GM21717 (cell line): ENCODE results near the gene CAPN14.
A peak's percentile ranks its signal among the peaks of the same experiment; 100 is the strongest.

ENCODE experiments used
- ATAC-seq: cut with Tn5 transposase; IDR thresholded peaks from one replicate; pipeline ENCODE4 v1.9.1; 2021; ENCODE audit warnings: mild to moderate bottlenecking, moderate library complexity; ENCODE audit not compliant: unreplicated experiment

Gene CAPN14

GRCh38 chr2:31227711-31228125, 10.4 kb upstream of the CAPN14 start:
- ATAC-seq, result no peak

- ATAC-seq, result no peak
Observed at GRCh38 chr2:31227110-31227509, 9.8 kb upstream of the CAPN14 start.

DNA sequence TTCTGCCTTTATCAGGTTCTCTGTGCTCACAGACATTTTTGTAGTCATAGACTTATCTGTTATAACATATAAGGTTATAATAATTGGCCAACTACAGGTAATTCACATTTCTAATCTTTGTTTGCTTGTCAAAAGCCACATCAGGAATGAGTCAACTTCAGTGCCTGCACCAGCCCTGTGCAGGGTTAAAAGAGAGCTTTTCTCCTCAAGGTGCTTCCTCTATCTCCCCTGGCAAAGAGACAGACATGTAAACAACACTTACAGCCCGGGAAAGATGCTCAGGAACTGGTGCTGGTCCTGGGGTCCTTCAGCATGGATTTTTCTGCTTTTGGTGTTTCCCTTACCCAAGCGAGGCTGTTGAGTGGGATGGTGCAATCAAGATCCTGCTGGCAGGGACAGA, 9.0 kb upstream of the CAPN14 start:
- no peak for ATAC-seq

DNA sequence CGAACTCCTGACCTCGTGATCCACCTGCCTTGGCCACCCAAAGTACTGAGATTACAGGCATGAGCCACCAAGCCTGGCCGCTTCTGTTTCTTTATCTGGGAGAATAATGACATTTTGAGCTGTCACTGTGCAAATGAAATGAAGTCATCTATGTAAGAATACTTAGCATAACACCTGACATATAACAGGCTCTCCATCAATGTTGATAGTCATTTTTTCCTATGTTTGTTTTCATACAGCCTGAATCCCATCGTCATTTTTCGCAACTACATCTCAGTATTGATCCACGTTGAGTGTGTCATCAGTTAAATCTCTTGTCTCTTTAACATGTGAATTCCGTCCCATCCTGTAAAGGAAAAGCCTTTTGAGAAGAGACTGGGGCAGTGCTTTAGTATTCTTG, 6.4 kb upstream of the CAPN14 start:
- no peak for ATAC-seq

- ATAC-seq, result no peak
Observed at GRCh38 chr2:31223026-31223425, 5.7 kb upstream of the CAPN14 start.

DNA sequence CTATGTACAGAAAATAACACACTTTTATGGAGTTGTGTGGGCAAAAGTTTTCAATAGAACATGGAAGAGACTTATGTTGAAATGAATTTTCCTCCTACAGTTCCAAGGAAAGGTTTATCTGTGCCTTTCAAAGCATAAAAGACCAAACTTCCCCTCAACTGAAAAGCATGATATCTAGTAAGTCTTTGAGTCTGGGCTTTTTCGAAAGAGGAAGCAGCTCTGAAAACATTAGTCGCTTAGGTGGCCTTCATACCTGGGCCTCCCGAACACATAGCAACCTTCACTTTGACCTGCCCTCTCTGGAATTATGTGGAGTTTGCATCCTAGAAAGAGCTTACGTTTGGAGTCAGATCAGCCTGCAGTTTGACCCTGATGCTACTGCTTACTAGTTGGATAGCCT, 4.8 kb upstream of the CAPN14 start:
- no peak for ATAC-seq

DNA sequence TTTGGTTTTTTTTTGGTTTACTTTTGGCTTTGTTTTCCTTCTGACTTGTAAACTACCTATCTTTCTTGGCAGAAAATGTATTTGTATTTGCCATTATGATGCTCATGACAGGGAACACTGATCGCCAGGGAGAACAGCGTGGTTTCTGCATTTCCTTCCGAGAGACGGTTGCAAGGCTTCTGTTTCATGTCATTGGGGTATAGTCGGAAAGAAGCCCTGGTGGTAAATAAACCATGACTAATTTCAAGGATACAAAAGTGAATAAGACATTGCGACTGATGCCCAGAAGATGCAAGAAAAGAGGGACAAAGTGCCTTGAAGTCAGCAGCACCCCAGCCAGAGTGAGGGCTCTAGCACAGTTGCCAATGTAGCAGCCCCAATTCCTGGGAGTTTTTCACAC, 4.2 kb upstream of the CAPN14 start:
- no peak for ATAC-seq

GRCh38 chr2:31219131-31219969, 2.0 kb upstream of the CAPN14 start:
- peak; percentile 74 for ATAC-seq

GRCh38 chr2:31216734-31217133, 581 bp downstream of the CAPN14 start:
- ATAC-seq, result peak; percentile 60

GRCh38 chr2:31214444-31214915, 2.8 kb downstream of the CAPN14 start:
- no peak for ATAC-seq

DNA sequence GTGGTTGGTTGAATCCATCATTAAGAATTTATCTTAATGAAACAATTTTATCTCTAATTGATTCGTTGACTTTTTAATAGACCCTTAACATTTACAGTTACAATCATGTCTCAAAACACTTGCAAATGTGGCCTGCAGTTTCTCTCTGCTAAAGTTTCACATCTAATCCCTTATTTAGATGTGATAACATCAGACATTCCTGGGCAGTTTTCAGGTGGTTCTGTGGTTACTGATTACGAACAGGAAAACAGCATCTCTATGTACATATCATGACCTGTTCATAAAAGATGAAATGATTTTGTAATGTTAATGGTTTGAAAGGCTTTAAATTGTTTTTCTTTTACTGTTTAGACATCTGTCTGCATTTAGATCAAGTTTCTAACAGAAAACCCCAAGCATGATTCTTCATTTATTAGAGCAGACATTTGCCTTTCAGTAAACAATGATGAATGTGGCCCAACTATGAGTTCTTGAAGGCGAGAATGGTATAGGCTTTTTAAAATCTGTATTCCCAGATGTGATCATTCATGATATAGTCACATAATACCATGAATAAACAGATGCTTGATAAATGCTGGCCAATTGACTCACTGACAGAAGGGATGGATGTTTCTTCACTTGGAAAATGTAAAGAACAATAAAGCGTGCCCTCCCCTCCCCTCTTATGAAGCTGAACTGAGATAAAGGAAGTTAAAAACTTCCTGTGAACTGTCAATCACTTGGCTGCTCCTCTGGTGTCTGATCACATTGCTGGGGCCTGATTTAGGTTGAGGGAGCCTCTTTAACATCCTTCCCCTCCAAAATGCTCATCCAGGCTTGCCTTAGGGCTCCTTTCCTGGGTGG, 3.5 kb downstream of the CAPN14 start:
- no peak for ATAC-seq

DNA sequence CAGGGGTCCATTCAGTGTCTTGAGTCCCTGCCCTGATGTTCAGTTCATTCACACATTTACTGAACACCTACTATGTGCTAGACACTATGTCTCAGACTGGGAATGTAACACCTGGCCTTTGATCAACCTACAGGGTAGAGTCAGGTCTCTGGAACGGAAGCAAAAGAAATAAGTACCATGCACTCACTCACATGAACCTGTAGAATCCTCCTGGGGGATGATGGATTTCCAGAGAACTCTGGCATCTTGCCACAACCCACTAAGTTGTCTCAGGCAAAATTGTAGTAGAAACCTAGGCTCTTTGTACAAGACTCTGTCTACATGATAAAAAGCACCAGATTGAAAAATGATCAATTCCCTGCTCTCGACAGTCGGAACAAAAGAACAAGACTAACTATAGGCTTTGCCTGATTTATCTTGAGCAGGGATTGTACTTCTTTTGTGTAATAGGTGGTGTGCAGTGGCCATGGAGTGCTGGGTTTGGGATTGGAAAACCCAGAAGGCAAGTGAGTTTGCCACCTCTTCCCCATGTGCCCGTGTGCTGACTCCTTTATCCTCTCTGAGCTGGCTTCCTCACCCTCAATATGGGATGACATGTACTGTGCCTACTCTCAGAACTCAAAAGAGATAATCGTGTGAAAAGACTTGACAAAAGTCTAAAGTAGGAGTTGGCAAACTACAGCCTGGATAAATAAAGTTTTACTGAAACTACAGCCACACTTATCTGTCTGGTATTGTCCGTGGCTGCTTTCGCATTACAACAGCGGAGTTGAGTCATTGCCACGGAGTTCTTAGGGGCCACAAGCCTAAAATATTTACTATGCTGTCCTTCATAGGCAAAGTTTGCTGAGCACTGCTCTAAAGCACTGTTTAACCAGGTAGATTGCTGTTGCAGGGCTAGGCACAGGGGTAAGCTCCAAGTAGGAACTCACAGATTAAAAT, 4.4 kb downstream of the CAPN14 start:
- ATAC-seq, result no peak

DNA sequence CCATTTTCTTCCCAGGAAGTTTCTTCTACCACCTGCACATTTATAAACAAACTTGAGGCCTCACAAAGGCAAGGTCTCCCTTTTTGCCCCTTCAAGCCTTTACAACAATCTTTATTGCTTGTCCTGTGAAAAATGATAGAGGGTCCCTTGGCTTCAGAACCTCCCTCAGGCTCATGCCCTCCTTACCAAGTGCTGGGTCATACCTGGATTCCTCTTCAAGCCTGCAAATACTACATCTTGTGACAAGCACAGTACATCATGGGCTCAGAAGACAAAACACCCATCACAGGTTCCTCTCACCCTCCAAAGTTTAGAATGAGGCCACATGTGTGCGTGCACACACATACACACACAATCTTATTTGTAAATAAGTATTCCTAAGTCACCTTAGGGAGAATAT, 9.1 kb downstream of the CAPN14 start:
- ATAC-seq, result no peak

DNA sequence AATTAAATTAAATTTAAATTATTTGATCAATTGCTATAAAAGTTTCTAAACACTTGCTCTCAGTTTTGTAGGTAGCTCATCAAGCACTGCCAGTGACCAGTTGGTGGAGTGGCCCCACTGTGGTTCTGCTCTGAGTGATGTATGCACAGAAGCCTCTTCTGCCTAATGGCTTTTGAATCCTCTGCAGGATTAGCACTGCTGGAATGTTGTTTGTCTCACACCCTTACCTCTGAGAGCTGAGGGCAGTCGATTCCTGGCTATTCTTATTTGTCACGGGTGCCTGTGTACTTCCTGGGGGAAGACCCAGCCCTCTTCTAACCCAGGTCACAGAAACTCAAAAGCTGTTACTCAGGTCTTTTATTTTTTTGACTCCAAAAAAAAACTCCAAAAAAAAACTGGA, 9.5 kb downstream of the CAPN14 start:
- ATAC-seq, result no peak

GRCh38 chr2:31205613-31206012, 11.7 kb downstream of the CAPN14 start:
- ATAC-seq, result no peak

- no peak for ATAC-seq
Observed at GRCh38 chr2:31205186-31205585, 12.1 kb downstream of the CAPN14 start.

DNA sequence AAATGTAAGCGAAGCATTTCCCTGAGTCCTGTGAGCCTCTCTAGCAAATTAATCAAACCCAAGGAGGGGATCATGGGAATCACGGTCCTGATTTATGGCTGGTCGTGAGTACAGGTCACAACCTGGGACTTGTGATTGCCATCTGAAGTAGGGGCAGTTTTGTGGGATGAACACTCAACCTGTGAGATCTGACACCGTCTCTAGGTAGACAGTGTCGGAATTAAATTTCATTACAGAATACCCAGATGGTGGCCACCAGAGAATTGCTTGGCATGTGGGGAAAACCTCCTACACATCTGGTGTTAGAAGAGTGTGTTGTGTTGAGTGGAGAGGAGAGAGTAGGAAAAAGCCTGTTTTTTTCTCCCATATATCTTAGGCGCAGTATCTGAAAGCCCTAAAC, 12.5 kb downstream of the CAPN14 start:
- ATAC-seq, result no peak

DNA sequence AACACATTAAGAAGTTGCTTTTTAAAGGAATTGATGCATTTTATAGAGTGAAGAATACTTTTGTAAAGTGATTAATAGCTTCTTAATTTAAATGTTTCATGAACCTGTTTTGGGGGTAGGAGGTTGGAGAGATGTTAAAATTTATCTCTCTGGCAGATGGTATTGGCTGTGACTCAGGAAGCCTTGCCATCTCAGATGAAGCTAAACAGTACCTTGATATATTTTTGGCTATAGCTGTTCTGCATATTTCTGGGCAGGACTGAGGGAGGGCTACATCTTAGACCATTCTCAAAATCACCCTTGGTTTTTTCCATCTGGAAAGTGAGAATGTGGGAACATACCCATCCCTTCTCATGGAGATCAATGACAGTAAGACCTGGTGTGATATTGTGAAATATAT, 13.4 kb downstream of the CAPN14 start:
- ATAC-seq, result no peak

DNA sequence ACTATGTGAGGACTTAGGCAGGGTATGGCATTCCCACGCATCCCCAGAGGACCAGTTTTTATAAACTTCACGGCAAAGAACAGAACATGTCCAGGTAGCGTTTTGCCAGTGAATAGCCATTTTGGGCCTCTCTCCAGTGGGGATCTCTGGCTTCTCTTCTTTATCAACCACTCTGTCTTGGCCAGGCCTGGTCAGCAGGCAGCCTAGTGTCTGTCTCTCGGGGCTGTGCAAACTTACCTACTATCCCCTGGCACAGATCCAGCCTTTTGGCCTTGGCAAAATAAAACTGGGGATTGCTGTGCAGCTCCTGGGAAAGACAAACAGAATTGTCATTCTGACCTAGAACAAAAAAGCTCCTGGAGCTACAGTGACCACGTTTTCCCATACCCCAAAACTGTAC, 14.5 kb downstream of the CAPN14 start:
- no peak for ATAC-seq

DNA sequence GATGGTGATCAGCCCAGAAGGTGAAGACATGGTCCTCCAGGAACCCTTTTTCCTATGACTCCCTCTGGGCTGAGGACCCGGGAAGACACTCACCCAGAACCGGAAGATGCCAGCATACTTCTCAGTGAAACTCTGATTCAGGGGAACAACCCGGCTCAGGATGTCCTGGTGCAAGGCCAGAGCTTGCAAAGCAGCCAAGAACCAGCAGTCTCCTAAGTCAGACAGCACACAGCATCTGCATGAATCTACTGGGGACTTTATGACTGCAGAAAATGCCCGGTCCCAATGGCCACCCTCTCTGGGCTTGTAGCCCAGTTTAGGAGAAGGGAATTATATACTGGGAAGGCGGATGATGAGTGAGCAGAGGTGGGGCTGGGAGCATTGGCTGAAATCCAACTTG, 15.3 kb downstream of the CAPN14 start:
- no peak for ATAC-seq

GRCh38 chr2:31200972-31201371, 16.3 kb downstream of the CAPN14 start:
- no peak for ATAC-seq
